ENCODE data around the gene MYO15A. TPM values are rescaled to one million over a fixed set of nuclear protein-coding genes. Genes with fewer than 3 reads are reported as not detected.

MYO15A gene
- total RNA-seq, 1 donor from 2014 or later = 0.52 TPM

DNA sequence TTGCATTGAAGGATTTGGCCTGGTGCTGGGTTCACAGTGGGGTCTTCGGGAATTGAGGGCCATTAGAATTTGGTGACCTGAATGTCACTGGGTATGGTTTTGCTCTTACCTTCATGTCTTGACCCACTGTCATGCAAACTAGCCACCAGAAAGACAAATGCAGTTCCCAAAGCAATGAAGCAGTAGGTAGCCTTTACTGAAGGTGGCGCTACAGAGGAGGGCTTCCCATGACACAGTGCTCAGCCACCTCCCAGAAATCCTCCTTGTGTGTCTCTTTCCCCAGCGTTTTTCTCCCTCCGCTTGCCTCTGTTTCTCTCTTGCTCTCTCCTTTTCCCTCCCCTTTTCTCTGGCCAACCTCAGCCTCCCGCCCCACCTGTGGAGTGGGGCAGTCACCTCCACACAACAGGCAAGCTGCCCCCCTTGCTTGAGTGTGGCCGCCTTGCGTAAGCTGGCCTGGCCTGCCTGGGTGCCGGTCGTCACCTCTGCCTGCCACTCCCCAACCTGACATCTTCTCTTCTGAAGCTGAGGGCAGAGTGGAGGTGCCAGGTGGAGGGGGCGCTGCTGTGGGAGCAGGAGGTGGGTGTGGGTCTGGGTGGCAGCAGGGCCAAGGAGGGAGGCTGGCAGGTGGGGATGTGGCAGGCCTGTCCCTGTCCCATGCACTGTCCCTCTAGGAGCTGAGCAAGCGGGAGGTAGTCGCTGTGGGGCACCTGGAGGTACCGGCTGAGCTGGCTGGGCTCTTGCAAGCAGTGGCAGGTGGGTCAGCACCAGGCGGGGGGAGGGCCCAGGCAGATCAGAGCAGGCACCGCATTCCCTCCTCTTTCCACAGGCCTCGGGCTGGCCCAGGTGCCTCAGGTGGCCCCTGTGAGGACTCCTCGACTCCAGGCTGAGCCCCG, 34.7 kb downstream of the MYO15A start:
- Mint-ChIP-seq H3K4me3 (ENCODE audit: unreplicated experiment) (no peak overlapping the region), H3K27me3 (ENCODE audit: low read depth) (no peaks in the 10 kb centered on the region), H3K4me1 (ENCODE audit: low read depth) (no peaks in the 10 kb centered on the region), H3K9me3 (ENCODE audit: low read depth) (no peaks in the 10 kb centered on the region), H3K27ac (ENCODE audit: unreplicated experiment) (no peak overlapping the region), H3K36me3 (ENCODE audit: low read depth) (no peaks in the 10 kb centered on the region)
- TF ChIP-seq, protein P1, sequence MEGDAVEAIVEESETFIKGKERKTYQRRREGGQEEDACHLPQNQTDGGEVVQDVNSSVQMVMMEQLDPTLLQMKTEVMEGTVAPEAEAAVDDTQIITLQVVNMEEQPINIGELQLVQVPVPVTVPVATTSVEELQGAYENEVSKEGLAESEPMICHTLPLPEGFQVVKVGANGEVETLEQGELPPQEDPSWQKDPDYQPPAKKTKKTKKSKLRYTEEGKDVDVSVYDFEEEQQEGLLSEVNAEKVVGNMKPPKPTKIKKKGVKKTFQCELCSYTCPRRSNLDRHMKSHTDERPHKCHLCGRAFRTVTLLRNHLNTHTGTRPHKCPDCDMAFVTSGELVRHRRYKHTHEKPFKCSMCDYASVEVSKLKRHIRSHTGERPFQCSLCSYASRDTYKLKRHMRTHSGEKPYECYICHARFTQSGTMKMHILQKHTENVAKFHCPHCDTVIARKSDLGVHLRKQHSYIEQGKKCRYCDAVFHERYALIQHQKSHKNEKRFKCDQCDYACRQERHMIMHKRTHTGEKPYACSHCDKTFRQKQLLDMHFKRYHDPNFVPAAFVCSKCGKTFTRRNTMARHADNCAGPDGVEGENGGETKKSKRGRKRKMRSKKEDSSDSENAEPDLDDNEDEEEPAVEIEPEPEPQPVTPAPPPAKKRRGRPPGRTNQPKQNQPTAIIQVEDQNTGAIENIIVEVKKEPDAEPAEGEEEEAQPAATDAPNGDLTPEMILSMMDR (IDR thresholded peaks at IDR 0.05) = peak; percentile 59
- DNase-seq (ENCODE audit: low spot score) = no peak

DNA sequence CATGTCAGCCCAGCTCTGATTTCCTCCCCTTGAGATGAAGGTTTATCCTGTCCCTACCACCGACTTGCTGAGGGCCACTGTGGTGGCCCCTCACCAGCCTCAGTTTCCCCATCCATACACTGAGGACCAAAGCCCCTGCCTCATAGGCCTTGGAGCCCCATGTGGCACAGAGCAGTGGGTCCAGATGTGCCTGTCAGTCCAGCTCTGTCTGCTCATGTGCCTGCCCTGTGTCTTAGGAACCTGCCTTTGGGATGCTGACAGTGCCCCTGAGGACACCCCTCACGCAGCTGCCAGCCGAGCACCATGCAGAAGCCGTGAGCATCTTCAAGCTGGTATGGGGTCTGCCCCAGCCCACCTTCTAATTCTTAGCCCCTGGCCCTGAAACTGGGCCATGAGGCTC, 35.7 kb downstream of the MYO15A start:
- Mint-ChIP-seq H3K27ac (ENCODE audit: unreplicated experiment) (no peak overlapping the region), H3K4me1 (ENCODE audit: low read depth) (no peaks in the 10 kb centered on the region), H3K9me3 (ENCODE audit: low read depth) (no peaks in the 10 kb centered on the region), H3K4me3 (ENCODE audit: unreplicated experiment) (no peak overlapping the region), H3K27me3 (ENCODE audit: low read depth) (no peaks in the 10 kb centered on the region), H3K36me3 (ENCODE audit: low read depth) (no peaks in the 10 kb centered on the region)
- DNase-seq (ENCODE audit: low spot score) = no peak
- TF ChIP-seq, protein P1 (IDR thresholded peaks at IDR 0.05) = no peak

DNA sequence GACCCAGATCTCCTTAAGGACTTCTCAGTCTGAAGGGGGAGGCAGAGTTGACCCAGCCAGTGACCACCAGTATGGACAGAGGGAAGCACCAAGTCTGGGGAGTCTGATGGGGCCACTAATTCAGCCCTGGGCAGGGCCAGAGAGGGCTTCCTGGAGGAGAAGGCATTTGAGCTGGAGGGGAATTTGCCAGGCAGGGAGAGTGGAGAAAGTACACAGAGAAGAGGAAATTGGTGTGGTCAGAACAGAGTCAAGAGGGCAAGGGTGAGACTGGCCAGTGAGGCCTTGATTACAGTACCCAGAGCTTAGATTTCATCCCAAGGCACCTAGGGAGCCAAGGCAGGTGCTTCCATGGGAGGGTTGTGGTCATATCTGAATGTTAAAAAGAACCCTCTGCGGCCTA, 36.3 kb downstream of the MYO15A start:
- no peak overlapping the region for H3K4me3 Mint-ChIP-seq (ENCODE audit: unreplicated experiment)
- TF ChIP-seq, protein P1 (IDR thresholded peaks at IDR 0.05) = no peak
- H3K27ac Mint-ChIP-seq (ENCODE audit: unreplicated experiment) = no peak overlapping the region

GRCh38 chr17:18145811-18146210, 37.3 kb downstream of the MYO15A start:
- no peaks in the 10 kb centered on the region for H3K4me1 Mint-ChIP-seq (ENCODE audit: low read depth)
- TF ChIP-seq, protein P1 (IDR thresholded peaks at IDR 0.05) = no peak
- H3K27ac Mint-ChIP-seq (ENCODE audit: unreplicated experiment) = no peak overlapping the region
- no peaks in the 10 kb centered on the region for H3K36me3 Mint-ChIP-seq (ENCODE audit: low read depth)
- H3K4me3 Mint-ChIP-seq (ENCODE audit: unreplicated experiment) = no peak overlapping the region
- DNase-seq (ENCODE audit: low spot score) = no peak
- no peaks in the 10 kb centered on the region for H3K27me3 Mint-ChIP-seq (ENCODE audit: low read depth)
- no peaks in the 10 kb centered on the region for H3K9me3 Mint-ChIP-seq (ENCODE audit: low read depth)

More for the DNA sequence above, 36.3 kb downstream of the MYO15A start:
- Mint-ChIP-seq H3K9me3 (ENCODE audit: low read depth) (no peaks in the 10 kb centered on the region), H3K27me3 (ENCODE audit: low read depth) (no peaks in the 10 kb centered on the region), H3K4me1 (ENCODE audit: low read depth) (no peaks in the 10 kb centered on the region), H3K36me3 (ENCODE audit: low read depth) (no peaks in the 10 kb centered on the region)
- no peak for DNase-seq (ENCODE audit: low spot score)

DNA sequence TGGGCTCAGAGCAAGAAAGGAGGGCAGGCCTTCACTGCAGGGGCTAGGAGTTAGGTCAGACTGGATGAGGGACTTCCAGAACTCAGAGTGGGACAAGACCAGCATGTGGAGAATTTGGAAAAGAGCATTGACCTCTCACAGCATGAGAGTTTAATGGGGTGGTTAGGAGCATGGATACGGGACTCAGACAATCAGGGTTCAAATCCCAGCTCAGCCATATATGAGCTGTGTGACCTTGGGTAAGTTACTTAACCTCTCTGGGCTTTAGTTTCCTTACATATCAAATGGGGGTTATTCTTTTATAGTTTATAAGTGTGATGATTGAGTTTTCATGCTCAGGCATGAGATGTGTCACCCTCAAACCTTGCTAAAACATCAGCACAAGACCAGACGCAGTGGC, 37.7 kb downstream of the MYO15A start:
- no peaks in the 10 kb centered on the region for H3K36me3 Mint-ChIP-seq (ENCODE audit: low read depth)
- DNase-seq (ENCODE audit: low spot score) = no peak
- TF ChIP-seq, protein P1 (IDR thresholded peaks at IDR 0.05) = no peak
- H3K4me3 Mint-ChIP-seq (ENCODE audit: unreplicated experiment) = no peak overlapping the region
- no peaks in the 10 kb centered on the region for H3K27me3 Mint-ChIP-seq (ENCODE audit: low read depth)
- no peak overlapping the region for H3K27ac Mint-ChIP-seq (ENCODE audit: unreplicated experiment)
- H3K4me1 Mint-ChIP-seq (ENCODE audit: low read depth) = no peaks in the 10 kb centered on the region
- no peaks in the 10 kb centered on the region for H3K9me3 Mint-ChIP-seq (ENCODE audit: low read depth)

Measured in chondrocyte (in vitro differentiated cells).